A549 (cell line): Measurements from ENCODE around the gene KIF5B. TPM values are rescaled to one million over a fixed set of nuclear protein-coding genes. Genes with fewer than 3 reads are reported as not detected.
"Not testable (repeated sequence)": the region's sequence is repeated elsewhere in the genome, so short reads cannot be mapped to it uniquely, and the experiment has no call there.

Experiments used
- ATAC-seq, 2 experiments: fragments of 200-7000 bp in 1 of 2; fragments of >200 bp in 1 of 2; cut with Nextera tagmentation in 1 of 2; cut with Tn5 transposase in 1 of 2; 3 replicates each; pipeline versions ENCODE4 v1.8.0 to v1.9.1; 2018 to 2020; ENCODE audit warnings: mild to moderate bottlenecking in 1 of 2, moderate library complexity in 1 of 2
- CTCF ChIA-PET: fragments of 300-600 bp; sonication (Branson Sonifier 250); formaldehyde crosslinking; extraction: SDS; loops from one replicate; lab custom pipeline; 2021; ENCODE audit warnings: antibody characterized with exemption, inconsistent platforms; lab: Yijun Ruan, JAX
- POLR2A ChIA-PET: fragments of 350-600 bp; formaldehyde crosslinking; extraction: SDS; loops from one replicate; lab custom pipeline; 2021; ENCODE audit warnings: antibody characterized with exemption, inconsistent platforms; lab: Yijun Ruan, JAX
- DNase-seq, 2 experiments: peaks; one replicate each; pipeline versions ENCODE4 v3.0.0 to v3.0.0-alpha.2; 2011 to 2016; ENCODE audit warnings: low read depth in 1 of 2, low spot score in 1 of 2
- FAIRE-seq: peaks from 2 replicates; lab custom pipeline; 2011; peaks lifted over from hg19 to GRCh38; lab: Jason Lieb, UNC
- H3K27ac ChIP-seq, 2 experiments: fragments of >200 bp; sonication (Bioruptor Twin); formaldehyde crosslinking; 3 replicates each; pipeline ENCODE4 v1.5.1; 2016 to 2017
- H3K4me1 ChIP-seq: fragments of >200 bp; sonication (Bioruptor Twin); formaldehyde crosslinking; 3 replicates; pipeline ENCODE4 v1.6.1; 2016
- H3K4me2 ChIP-seq: fragments of >200 bp; sonication (Bioruptor Twin); formaldehyde crosslinking; 3 replicates; pipeline ENCODE4 v1.6.1; 2016
- H3K4me3 ChIP-seq: fragments of >200 bp; sonication (Bioruptor Twin); formaldehyde crosslinking; 3 replicates; pipeline ENCODE4 v1.5.1; 2016
- H3K9me3 ChIP-seq: fragments of >200 bp; sonication (Bioruptor Twin); formaldehyde crosslinking; 3 replicates; pipeline ENCODE4 v1.6.1; 2016
- BCL3 ChIP-seq: fragments of >200 bp; sonication (Bioruptor Twin); formaldehyde crosslinking; IDR thresholded peaks from 3 replicates; pipeline ENCODE4 v1.6.1; 2016
- CBX2 ChIP-seq: fragments of 200-600 bp; sonication (generic); IDR thresholded peaks from 2 replicates; pipeline ENCODE4 v1.6.1; 2016; ENCODE audit warnings: low read depth, mild to moderate bottlenecking, borderline replicate concordance
- CBX8 ChIP-seq: fragments of 200-600 bp; sonication (generic); IDR thresholded peaks from 2 replicates; pipeline ENCODE4 v1.6.1; 2016
- CEBPB ChIP-seq, 2 experiments: fragments of >200 bp in 1 of 2; sonication (Bioruptor Twin) in 1 of 2; formaldehyde crosslinking in 1 of 2; IDR thresholded peaks; 2 replicates each; pipeline ENCODE4 v1.6.1; 2012 to 2016
- CHD4 ChIP-seq: fragments of 200-600 bp; sonication (generic); IDR thresholded peaks from 2 replicates; pipeline ENCODE4 v1.6.1; 2016; ENCODE audit warnings: antibody characterized with exemption, mild to moderate bottlenecking, borderline replicate concordance
- ELK1 ChIP-seq: fragments of 150-350 bp; IDR thresholded peaks from 2 replicates; pipeline ENCODE4 v1.6.1; 2014; ENCODE audit warnings: low read depth, mild to moderate bottlenecking, low read length
- FOSB ChIP-seq: fragments of 250-450 bp; sonication (Bioruptor Pico); IDR thresholded peaks from 2 replicates; pipeline ENCODE4 v1.5.0; 2020; ENCODE audit warnings: mild to moderate bottlenecking, moderate library complexity
- FOXS1 ChIP-seq: fragments of 250-450 bp; sonication (Bioruptor Pico); IDR thresholded peaks from 2 replicates; pipeline ENCODE4 v1.5.0; 2020; ENCODE audit warnings: mild to moderate bottlenecking, moderate library complexity
- HEYL ChIP-seq: fragments of 250-450 bp; sonication (Bioruptor Pico); IDR thresholded peaks from 2 replicates; pipeline ENCODE4 v1.8.0; 2021; ENCODE audit warnings: mild to moderate bottlenecking, moderate library complexity
- KDM1A ChIP-seq: fragments of 200-600 bp; sonication (generic); IDR thresholded peaks from 2 replicates; pipeline ENCODE4 v1.6.1; 2016; ENCODE audit warnings: low read depth, mild to moderate bottlenecking
- KDM5A ChIP-seq: fragments of 200-600 bp; sonication (generic); IDR thresholded peaks from 2 replicates; pipeline ENCODE4 v1.6.1; 2016; ENCODE audit warnings: antibody characterized with exemption, mild to moderate bottlenecking
- MAFK ChIP-seq: fragments of 450-650 bp; IDR thresholded peaks from 2 replicates; pipeline ENCODE4 v1.6.1; 2014; ENCODE audit not compliant: partially characterized antibody
- MAZ ChIP-seq: fragments of 150-350 bp; IDR thresholded peaks from 2 replicates; pipeline ENCODE4 v1.6.1; 2014; ENCODE audit warnings: antibody characterized with exemption, low read depth, low read length, borderline replicate concordance
- MYC ChIP-seq: IDR thresholded peaks from 2 replicates; pipeline ENCODE4 v1.6.1; 2012; ENCODE audit warnings: mild to moderate bottlenecking, inconsistent platforms, low read length, improper control_type of control experiment, borderline replicate concordance
- NFE2L2 ChIP-seq: fragments of 150-350 bp; conservative IDR thresholded peaks from 2 replicates; pipeline ENCODE4 v1.6.1; 2014; ENCODE audit warnings: low read length
- NR3C1 ChIP-seq: fragments of >200 bp; sonication (Bioruptor Twin); formaldehyde crosslinking; IDR thresholded peaks from 3 replicates; pipeline ENCODE4 v1.6.1; 2017
- POLR2AphosphoS2 ChIP-seq: conservative IDR thresholded peaks from 2 replicates; pipeline ENCODE4 v1.6.1; 2012; ENCODE audit warnings: low read length, improper control_type of control experiment, inconsistent platforms
- RARB ChIP-seq: fragments of 250-450 bp; sonication (Bioruptor Pico); IDR thresholded peaks from 2 replicates; pipeline ENCODE4 v1.8.0; 2021; ENCODE audit warnings: mild to moderate bottlenecking, moderate library complexity
- SREBF2 ChIP-seq: fragments of 450-650 bp; IDR thresholded peaks from 2 replicates; pipeline ENCODE4 v1.6.1; 2014; ENCODE audit warnings: mild to moderate bottlenecking, moderate library complexity
- USF2 ChIP-seq: fragments of 450-650 bp; IDR thresholded peaks from 2 replicates; pipeline ENCODE4 v1.6.1; 2014; ENCODE audit warnings: antibody characterized with exemption
- ZC3H11A ChIP-seq: fragments of 450-650 bp; IDR thresholded peaks from 2 replicates; pipeline ENCODE4 v1.6.1; 2014; ENCODE audit warnings: antibody characterized with exemption, mild to moderate bottlenecking
- WGBS: methylation state at CpG from one replicate; pipeline ENCODE4 v1.1.6; 2017; ENCODE audit errors: missing lambda C conversion rate; 5-methylcytosine and 5-hydroxymethylcytosine counted together
- polyA plus RNA-seq, 4 experiments: library from polyadenylated mRNA; depleted of rRNA in 3 of 4; stranded (reverse); fragments of >200 nt; fragmentation: RNase III in 1 of 4; extraction: RNeasy Plus Mini Kit Qiagen cat#74134 plus additional on column Dnase treatment in 1 of 4; gene quantifications; 2 replicates in 3 of 4; 3 replicates in 1 of 4; pipeline ENCODE4 v1.2.3, GENCODE V29; 2011 to 2017
- TF ChIP-seq, protein P1 (sequence below): fragments of 200-600 bp; sonication (generic); IDR thresholded peaks from 2 replicates; pipeline ENCODE4 v1.6.1; 2016; ENCODE audit warnings: antibody characterized with exemption, mild to moderate bottlenecking, moderate library complexity
- TF ChIP-seq, protein P2 (sequence below): fragments of 250-450 bp; sonication (Bioruptor Pico); IDR thresholded peaks from 2 replicates; pipeline ENCODE4 v1.5.0; 2020; ENCODE audit warnings: low read depth, mild to moderate bottlenecking, moderate library complexity

KIF5B gene
- polyA plus RNA-seq, 2 of the 4 experiments (the other 2 are of a cell fraction): 81.9 to 124 TPM

GRCh38 chr10:32053392-32053791, 2.8 kb downstream of the KIF5B start:
- CTCF ChIA-PET: interaction anchor here (0.6 kb wide), 2 partner anchors 158 to 220 kb away, joined by 3 read pairs; no protein-coding TSS in a partner anchor
- H3K27ac ChIP-seq, H3K9me3 ChIP-seq, POLR2A ChIA-PET, DNase-seq, ATAC-seq, FAIRE-seq: not testable (repeated sequence)
- WGBS: 76% methylated on average over 11 of the region's 11 CpGs
- peak overlapping the region; percentile 96 for H3K4me3 ChIP-seq
- H3K4me2 ChIP-seq: peak overlapping the region; percentile 80
- TF ChIP-seq MAFK: peak; percentile 29
- peaks cover 56% of the 10 kb centered on the region for H3K4me1 ChIP-seq

DNA sequence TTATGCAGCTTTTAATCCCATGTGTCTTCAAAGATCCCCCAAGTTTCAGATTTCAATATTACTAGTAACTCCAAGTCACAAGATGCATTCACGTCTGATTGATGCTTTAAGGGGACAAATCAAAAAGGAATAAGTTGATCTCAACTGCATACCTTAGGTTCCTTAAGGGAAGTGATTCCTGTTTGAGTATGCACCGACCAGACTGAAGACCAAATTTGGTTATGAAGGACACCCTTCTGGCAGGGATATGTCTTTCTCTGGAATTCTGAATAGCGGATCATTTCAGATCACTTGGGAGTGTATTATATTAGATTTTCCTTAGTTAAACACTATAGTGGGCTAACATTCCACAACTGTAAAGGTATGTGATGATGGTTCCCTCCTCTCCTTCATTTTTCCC, 4.3 kb downstream of the KIF5B start:
- ATAC-seq (no peak), DNase-seq (no peak), FAIRE-seq (no peak)
- Histone ChIP-seq H3K4me3 (no peak overlapping the region), H3K4me1 (peaks cover 61% of the 10 kb centered on the region), H3K4me2 (peak overlapping the region; percentile 80), H3K27ac (no peak overlapping the region), H3K9me3 (no peaks in the 10 kb centered on the region)
- ChIA-PET POLR2A (no interaction called here), CTCF (interaction anchor here (1.2 kb wide), 1 partner anchor 27 kb away, joined by 3 read pairs; no protein-coding TSS in a partner anchor)
- no peak for TF ChIP-seq ZC3H11A
- no peak for TF ChIP-seq ELK1
- TF ChIP-seq CEBPB (IDR thresholded peaks at IDR 0.05): no peak
- no peak for TF ChIP-seq BCL3
- no peak for TF ChIP-seq CBX8
- no peak for TF ChIP-seq KDM5A
- no peak for TF ChIP-seq RARB (CRISPR knock-in tag)
- no peak for TF ChIP-seq USF2
- TF ChIP-seq CHD4: no peak
- WGBS: 73% methylated on average over 3 of the region's 3 CpGs

- FAIRE-seq (no peak), ATAC-seq (no peak)
- TF ChIP-seq, protein P1, sequence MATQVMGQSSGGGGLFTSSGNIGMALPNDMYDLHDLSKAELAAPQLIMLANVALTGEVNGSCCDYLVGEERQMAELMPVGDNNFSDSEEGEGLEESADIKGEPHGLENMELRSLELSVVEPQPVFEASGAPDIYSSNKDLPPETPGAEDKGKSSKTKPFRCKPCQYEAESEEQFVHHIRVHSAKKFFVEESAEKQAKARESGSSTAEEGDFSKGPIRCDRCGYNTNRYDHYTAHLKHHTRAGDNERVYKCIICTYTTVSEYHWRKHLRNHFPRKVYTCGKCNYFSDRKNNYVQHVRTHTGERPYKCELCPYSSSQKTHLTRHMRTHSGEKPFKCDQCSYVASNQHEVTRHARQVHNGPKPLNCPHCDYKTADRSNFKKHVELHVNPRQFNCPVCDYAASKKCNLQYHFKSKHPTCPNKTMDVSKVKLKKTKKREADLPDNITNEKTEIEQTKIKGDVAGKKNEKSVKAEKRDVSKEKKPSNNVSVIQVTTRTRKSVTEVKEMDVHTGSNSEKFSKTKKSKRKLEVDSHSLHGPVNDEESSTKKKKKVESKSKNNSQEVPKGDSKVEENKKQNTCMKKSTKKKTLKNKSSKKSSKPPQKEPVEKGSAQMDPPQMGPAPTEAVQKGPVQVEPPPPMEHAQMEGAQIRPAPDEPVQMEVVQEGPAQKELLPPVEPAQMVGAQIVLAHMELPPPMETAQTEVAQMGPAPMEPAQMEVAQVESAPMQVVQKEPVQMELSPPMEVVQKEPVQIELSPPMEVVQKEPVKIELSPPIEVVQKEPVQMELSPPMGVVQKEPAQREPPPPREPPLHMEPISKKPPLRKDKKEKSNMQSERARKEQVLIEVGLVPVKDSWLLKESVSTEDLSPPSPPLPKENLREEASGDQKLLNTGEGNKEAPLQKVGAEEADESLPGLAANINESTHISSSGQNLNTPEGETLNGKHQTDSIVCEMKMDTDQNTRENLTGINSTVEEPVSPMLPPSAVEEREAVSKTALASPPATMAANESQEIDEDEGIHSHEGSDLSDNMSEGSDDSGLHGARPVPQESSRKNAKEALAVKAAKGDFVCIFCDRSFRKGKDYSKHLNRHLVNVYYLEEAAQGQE: no peak
- no peak for TF ChIP-seq MYC
- no peak for TF ChIP-seq ELK1
- TF ChIP-seq KDM1A: no peak
- no peak for TF ChIP-seq MAZ
- no peak for TF ChIP-seq NFE2L2
- no peak for TF ChIP-seq CBX2
- TF ChIP-seq NR3C1: no peak
- TF ChIP-seq CBX8: no peak
- TF ChIP-seq CEBPB (IDR thresholded peaks at IDR 0.05): no peak
- no peak for TF ChIP-seq FOSB (CRISPR knock-in tag)
- TF ChIP-seq POLR2AphosphoS2: no peak
- TF ChIP-seq HEYL (CRISPR knock-in tag): no peak
- TF ChIP-seq, protein P2, sequence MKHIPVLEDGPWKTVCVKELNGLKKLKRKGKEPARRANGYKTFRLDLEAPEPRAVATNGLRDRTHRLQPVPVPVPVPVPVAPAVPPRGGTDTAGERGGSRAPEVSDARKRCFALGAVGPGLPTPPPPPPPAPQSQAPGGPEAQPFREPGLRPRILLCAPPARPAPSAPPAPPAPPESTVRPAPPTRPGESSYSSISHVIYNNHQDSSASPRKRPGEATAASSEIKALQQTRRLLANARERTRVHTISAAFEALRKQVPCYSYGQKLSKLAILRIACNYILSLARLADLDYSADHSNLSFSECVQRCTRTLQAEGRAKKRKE (CRISPR knock-in tag): no peak
- no peak for TF ChIP-seq BCL3
- TF ChIP-seq SREBF2: no peak
- TF ChIP-seq FOXS1 (CRISPR knock-in tag): no peak
- no peak for TF ChIP-seq KDM5A
Observed at GRCh38 chr10:32050177-32050576, 6.0 kb downstream of the KIF5B start.

More at GRCh38 chr10:32050177-32050576, 6.0 kb downstream of the KIF5B start:
- DNase-seq: no peak
- H3K9me3 ChIP-seq: no peaks in the 10 kb centered on the region
- no peak overlapping the region for H3K4me3 ChIP-seq
- 82% methylated on average over 6 of the region's 6 CpGs for WGBS
- ChIA-PET CTCF (interaction anchor here (0.9 to 1.7 kb wide), 2 partner anchors 9 to 45 kb away, joined by 3 to 4 read pairs; no protein-coding TSS in a partner anchor), POLR2A (interaction anchor here (0.6 kb wide), 1 partner anchor 114 kb away, joined by 3 read pairs; no protein-coding TSS in a partner anchor)
- no peak overlapping the region for H3K27ac ChIP-seq
- peak overlapping the region; percentile 5; the same call in 1 of the 3 replicates for H3K4me2 ChIP-seq
- peaks cover 61% of the 10 kb centered on the region for H3K4me1 ChIP-seq
